ENCODE measurements around the gene TRAFD1. TPM values are rescaled to one million over a fixed set of nuclear protein-coding genes. Genes with fewer than 3 reads are reported as not detected.

TRAFD1 gene
- total RNA-seq, result 24.2 and 29.4 TPM in 2 replicates

GRCh38 chr12:112125250-112125999 is at the start of gene TRAFD1:
TRAFD1 (plus strand) TSS chr12:112125560; CDS start chr12:112130523, 4,963 bp downstream.

GRCh38 chr12:112108202-112109079 is 16.9 kb upstream of the TRAFD1 start, which contains the start of gene NAA25:
NAA25 (minus strand) TSS chr12:112108783; CDS start chr12:112108773, 10 bp downstream.

Small RNAs within 50 kb of the gene (small RNA-seq; reads per million reads assigned to genes)
- gene RF00019, result not detected

Other genes starting within 250 kb of the TRAFD1 start
- gene TMEM116, start 112.4 kb upstream of the TRAFD1 start, total RNA-seq, result 2.5 and 3.2 TPM in 2 replicates
- gene ERP29, start 112.1 kb upstream of the TRAFD1 start, total RNA-seq, result 34.2 and 41.2 TPM in 2 replicates
- 50.1 and 51.7 TPM in 2 replicates for gene NAA25, start 16.8 kb upstream of the TRAFD1 start, total RNA-seq